Stimulated activated CD4-positive, alpha-beta T cell treated with anti-CD3 and anti-CD28 coated beads, Interleukin-1b, Interleukin-23, amount 100 ng/mL, for 4 hours (primary cell): ENCODE data around the gene ZFP92.

Experiments
- DNase-seq, 2 donors: peaks; one replicate each; pipeline ENCODE4 v3.0.0-alpha.2; 2020; ENCODE audit warnings: low read depth in 2 of 2

ZFP92 gene

DNA sequence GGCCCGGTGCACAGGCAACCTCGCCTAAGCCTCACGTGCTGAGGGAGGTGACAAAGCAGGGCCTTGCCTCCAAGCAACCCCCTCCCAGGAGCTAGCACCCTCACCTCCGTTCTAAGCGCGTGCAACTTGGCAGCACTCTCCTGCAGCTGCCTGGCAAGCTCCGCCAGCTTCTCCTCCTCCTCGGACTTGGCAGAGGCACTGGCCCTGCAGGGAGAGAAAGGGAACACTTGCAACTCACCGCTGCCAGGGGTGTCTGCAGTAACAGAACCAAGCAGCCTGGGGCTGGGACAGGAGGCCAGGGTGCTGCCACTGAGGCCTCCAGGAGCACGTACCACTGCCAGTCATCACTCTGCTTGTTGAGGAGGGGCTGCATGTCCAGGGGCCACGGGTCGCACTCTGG lies 44.9 kb downstream of the ZFP92 start:
- no peak for DNase-seq

DNA sequence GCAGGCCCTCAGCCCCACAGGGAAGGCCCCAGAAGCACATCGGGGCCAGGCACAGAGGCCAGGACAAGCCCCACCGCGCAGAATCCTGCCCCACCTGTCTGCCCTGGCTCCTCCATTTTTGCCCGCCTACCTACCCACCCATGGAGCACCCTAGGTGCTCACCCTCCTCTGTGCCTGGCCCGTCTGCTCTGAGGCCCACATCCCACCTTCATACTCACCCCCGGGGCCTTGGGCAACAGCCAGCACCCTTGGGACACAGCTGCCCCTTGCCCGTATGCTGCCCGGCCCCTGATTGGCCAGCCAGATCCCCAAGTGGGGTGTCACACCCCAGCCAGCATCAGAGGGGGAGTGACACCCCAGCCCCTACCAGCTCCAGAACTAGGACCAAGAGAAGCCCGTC lies 45.4 kb downstream of the ZFP92 start:
- DNase-seq, result no peak

DNA sequence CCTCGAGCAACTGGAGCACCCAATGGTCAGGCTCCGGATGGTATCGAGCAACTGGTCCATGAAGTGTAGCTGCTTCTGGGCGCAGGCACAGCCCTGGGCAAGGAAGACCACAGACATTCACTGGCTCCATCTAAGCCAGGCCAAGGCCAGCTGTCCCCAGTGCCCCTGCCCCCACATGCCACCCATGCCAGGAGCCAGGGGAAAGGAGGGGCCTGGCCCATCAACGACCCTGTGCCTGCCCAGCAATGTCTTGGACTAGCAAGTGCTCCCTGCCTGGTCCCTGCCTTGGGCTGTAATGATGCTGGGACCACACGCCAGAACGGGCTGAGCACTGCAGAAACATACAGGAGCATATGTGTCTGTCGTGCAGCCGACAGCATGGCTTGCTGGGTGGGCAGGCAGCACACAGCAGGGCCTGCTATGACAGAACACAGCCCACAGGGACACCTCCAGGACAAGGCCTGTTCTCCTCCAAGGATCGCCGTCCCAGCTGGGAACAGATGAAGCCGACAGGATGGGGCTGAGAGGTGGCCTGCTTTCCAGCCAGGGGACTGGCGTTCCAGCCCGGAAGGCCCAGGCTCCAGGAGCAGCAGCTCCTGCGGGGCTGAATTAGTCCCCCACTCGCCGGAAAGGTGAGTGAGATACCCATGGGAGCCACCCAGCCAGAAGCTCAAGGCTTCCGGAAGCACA lies 46.0 kb downstream of the ZFP92 start:
- no peak for DNase-seq

DNA sequence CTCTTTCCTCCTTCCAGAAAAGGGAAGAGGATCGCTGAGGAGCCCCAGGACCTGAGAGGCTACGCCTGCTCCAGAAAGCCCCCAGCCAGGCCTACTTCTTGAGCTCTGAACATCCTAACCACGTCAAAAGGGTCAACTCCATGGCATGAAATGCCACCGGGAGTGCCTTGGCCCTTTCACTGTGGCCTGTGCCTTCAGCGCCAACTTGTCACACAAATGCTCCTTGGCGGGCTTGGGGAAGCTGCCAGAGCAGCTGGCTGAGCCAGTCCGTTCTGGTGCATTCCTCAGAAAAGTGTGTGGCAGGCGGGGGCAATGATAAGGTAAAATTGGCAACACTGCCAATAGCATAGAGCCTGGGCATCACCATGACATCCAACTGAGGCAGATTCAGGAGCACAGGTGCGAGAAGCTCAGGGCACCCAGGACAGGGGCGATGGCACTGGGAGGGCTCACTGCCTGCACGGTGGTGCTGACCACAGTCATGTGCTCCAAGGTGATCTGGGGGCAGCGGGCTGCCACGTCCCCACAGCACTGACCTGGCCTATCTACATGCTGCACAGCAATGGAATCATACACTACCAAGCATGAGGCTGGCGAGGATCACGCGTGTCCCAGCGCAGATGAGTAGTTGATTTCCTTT lies 46.7 kb downstream of the ZFP92 start:
- no peak for DNase-seq

DNA sequence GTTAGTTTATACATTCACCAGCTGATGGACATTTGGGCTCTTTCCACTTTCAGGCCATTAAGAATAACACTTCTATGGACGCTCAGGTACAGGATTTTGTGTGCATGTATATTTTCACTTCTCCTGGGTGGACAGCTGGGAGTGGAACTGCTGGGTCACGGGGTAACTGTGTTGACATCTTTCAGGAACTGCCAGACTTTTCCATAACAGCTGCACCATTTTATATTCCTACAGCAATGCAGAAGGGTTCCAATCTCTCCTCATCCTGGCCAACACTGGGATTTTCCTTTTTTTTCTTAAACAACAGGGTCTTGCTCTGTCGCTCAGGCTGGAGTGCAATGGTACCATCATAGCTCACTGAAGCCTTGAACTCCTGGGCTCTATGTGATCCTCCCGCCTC lies 47.2 kb downstream of the ZFP92 start:
- no peak for DNase-seq

DNA sequence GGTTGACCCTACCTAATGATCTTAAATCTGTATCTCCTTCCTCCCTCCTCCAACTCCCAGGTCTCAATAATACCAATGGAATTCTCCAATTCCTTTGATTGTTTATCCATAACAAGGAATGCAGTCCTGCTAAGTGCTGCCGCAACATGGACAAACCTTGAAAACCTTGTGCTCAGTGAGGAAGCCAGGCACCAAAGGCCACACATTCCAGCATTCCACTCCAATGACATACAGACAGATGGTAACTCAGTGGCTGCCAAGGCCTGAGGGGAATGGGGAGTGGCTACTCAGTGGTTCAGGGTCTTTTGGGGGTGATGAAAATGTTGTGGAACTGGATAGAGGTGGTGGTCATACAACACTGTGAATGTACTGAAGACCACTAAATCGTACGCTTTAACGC lies 48.7 kb downstream of the ZFP92 start:
- DNase-seq, result no peak

DNA sequence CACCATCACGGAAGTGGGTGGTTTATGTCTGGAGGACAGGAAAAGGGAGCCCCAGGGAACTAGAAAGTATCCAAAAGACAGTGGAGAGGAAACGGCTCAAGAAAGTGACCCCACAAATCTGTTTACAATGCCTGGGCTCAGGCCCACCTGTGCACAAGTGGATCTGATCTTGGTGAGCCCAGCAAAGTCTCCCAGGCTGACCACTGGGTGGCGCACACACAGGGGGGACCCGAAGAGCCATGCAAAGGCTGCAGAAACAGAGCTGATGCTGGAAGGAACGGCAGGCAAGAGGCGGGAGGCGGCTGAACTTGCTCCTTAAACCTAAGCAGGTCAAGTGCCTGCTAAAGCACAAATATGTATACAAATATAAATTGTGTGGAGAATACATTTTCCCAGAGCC lies 49.6 kb downstream of the ZFP92 start:
- peak; percentile 34 to 42 for DNase-seq
